ENCODE data around the gene ARHGAP26.

Gene ARHGAP26

DNA sequence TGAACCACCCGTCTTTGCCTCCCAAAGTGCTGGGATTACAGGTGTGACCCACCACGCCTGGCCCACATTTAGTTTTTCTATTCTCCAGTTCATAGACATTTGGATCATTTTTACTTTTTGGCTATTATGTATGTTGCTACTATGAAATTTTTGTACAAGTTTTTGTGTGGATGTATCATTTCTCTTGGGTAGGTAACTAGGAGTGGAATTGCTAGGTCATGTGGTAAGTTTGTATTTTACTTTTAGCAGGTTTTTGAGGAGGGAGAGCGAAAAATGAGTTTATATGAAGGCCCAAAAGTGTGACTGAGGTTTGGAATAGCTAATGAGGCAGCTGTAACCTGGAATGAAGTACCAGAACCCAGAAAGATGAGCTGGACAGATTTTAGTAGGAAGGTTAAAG is 35.2 kb downstream of the ARHGAP26 start:
- Histone ChIP-seq H3K27ac (peak overlapping the region; percentile 97), H3K4me1 (ENCODE audit: control insufficient read depth in 1 of 2, insufficient read depth in 1 of 2, low read depth in 1 of 2, low read length in 1 of 2) (peaks cover 100% of the 10 kb centered on the region in 2 experiments), H3K4me3 (ENCODE audit: low read depth in 1 of 2, low read length in 1 of 2) (no peak overlapping the region), H3K27me3 (no peaks in the 10 kb centered on the region), H3K36me3 (no peaks in the 10 kb centered on the region), H3K9me3 (no peaks in the 10 kb centered on the region)
- no peak for TF ChIP-seq CTCF (IDR thresholded peaks at IDR 0.05)

- peaks cover 100% of the 10 kb centered on the region in 2 experiments for H3K4me1 ChIP-seq (ENCODE audit: control insufficient read depth in 1 of 2, insufficient read depth in 1 of 2, low read depth in 1 of 2, low read length in 1 of 2)
- peak overlapping the region; percentile 97 for H3K27ac ChIP-seq
- TF ChIP-seq CTCF (IDR thresholded peaks at IDR 0.05), result no peak
- no peaks in the 10 kb centered on the region for H3K9me3 ChIP-seq
- H3K4me3 ChIP-seq (ENCODE audit: low read depth in 1 of 2, low read length in 1 of 2), result no peak overlapping the region
- no peaks in the 10 kb centered on the region for H3K27me3 ChIP-seq
- peaks cover 5% of the 10 kb centered on the region for H3K36me3 ChIP-seq
Observed at GRCh38 chr5:142806841-142807267, 36.7 kb downstream of the ARHGAP26 start.

DNA sequence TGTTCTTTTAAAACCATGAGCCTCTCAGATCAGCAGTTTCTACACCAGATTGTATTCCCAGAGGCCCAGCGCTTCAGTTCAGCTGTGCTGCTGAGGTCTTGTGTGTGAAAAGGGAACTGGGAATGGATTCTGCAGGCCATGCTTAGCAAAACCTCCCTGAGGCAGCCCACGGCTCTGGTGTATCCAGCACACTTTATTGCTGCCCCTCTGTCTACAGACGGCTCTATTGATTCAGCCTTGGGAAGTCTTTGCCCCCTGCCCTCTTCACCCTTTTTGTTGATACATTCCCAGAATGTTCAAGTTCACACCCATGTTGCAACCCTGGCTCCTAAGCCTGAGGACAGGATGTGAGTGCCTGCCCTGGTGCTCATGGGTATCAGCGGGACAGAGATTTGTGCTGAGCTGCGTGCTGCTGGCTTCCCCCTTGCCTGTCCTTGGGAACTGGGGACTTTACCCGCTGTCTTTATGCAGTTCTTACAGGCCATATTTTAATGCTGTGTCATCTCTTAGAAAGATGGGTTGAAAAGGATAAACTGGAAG is 37.3 kb downstream of the ARHGAP26 start:
- Histone ChIP-seq H3K27me3 (no peaks in the 10 kb centered on the region), H3K27ac (peak overlapping the region; percentile 97), H3K9me3 (no peaks in the 10 kb centered on the region), H3K36me3 (peaks cover 5% of the 10 kb centered on the region), H3K4me3 (ENCODE audit: low read depth in 1 of 2, low read length in 1 of 2) (peak overlapping the region in 1 of 2 experiments; percentile 5), H3K4me1 (ENCODE audit: control insufficient read depth in 1 of 2, insufficient read depth in 1 of 2, low read depth in 1 of 2, low read length in 1 of 2) (peaks cover 100% of the 10 kb centered on the region in 2 experiments)
- TF ChIP-seq CTCF (IDR thresholded peaks at IDR 0.05), result no peak

- H3K9me3 ChIP-seq, result no peaks in the 10 kb centered on the region
- H3K4me3 ChIP-seq (ENCODE audit: low read depth in 1 of 2, low read length in 1 of 2), result peak overlapping the region; percentile 12 to 15
- no peak for TF ChIP-seq CTCF (IDR thresholded peaks at IDR 0.05)
- peak overlapping the region; percentile 93 for H3K27ac ChIP-seq
- peaks cover 5% of the 10 kb centered on the region for H3K36me3 ChIP-seq
- H3K27me3 ChIP-seq, result no peaks in the 10 kb centered on the region
- peaks cover 100% of the 10 kb centered on the region in 2 experiments for H3K4me1 ChIP-seq (ENCODE audit: control insufficient read depth in 1 of 2, insufficient read depth in 1 of 2, low read depth in 1 of 2, low read length in 1 of 2)
Observed at GRCh38 chr5:142808878-142809598, 38.9 kb downstream of the ARHGAP26 start.

- H3K27me3 ChIP-seq, result no peaks in the 10 kb centered on the region
- TF ChIP-seq CTCF (IDR thresholded peaks at IDR 0.05), result no peak
- H3K27ac ChIP-seq, result peak overlapping the region; percentile 93
- H3K4me1 ChIP-seq (ENCODE audit: control insufficient read depth in 1 of 2, insufficient read depth in 1 of 2, low read depth in 1 of 2, low read length in 1 of 2), result peaks cover 100% of the 10 kb centered on the region in 2 experiments
- H3K4me3 ChIP-seq (ENCODE audit: low read depth in 1 of 2, low read length in 1 of 2), result peak overlapping the region in 1 of 2 experiments; percentile 15
- no peaks in the 10 kb centered on the region for H3K9me3 ChIP-seq
- peaks cover 11% of the 10 kb centered on the region for H3K36me3 ChIP-seq
Observed at GRCh38 chr5:142810081-142810480, 39.9 kb downstream of the ARHGAP26 start.

Measured in neutrophil (primary cell).